Panc1 (cell line): ENCODE measurements around the gene SMIM38. TPM values are rescaled to one million over a fixed set of nuclear protein-coding genes. Genes with fewer than 3 reads are reported as not detected.

Experiments used
- ATAC-seq: fragments of 200-7000 bp; cut with Tn5 transposase; 2 replicates; pipeline ENCODE4 v1.9.1; 2020; ENCODE audit warnings: mild to moderate bottlenecking, moderate library complexity
- BruUV-seq: library from RNA; stranded (reverse); fragments of 400-500 nt; replicated peaks from 2 replicates; lab custom pipeline; 2021; lab: Mats Ljungman, UMichigan
- CTCF ChIA-PET: fragments of 300-600 bp; sonication (Branson Sonifier 250); formaldehyde crosslinking; loops from one replicate; lab custom pipeline; 2022; ENCODE audit warnings: antibody characterized with exemption; lab: Charles Lee
- POLR2A ChIA-PET: fragments of 300-600 bp; sonication (Branson Sonifier 250); formaldehyde crosslinking; loops from one replicate; lab custom pipeline; 2022; ENCODE audit warnings: antibody characterized with exemption; lab: Charles Lee
- DNase-seq: peaks from one replicate; pipeline ENCODE4 v3.0.0-alpha.2; 2010; ENCODE audit warnings: low read depth, low spot score
- H3K27ac ChIP-seq: 2 replicates; pipeline ENCODE4 v1.5.1; 2011; ENCODE audit warnings: mild to moderate bottlenecking, low read length, inconsistent platforms
- H3K27me3 ChIP-seq: fragments of 200-500 bp; sonication (Bioruptor generic); 2 replicates; pipeline ENCODE4 v1.6.0; 2014; ENCODE audit warnings: low read length, inconsistent platforms; ENCODE audit not compliant: control insufficient read depth, insufficient read depth
- H3K36me3 ChIP-seq: fragments of 200-500 bp; sonication (Bioruptor generic); 2 replicates; pipeline ENCODE4 v1.5.1; 2014; ENCODE audit warnings: inconsistent platforms, mild to moderate bottlenecking, low read length, moderate library complexity; ENCODE audit not compliant: control insufficient read depth, insufficient read depth
- H3K4me1 ChIP-seq: 2 replicates; pipeline ENCODE4 v1.5.1; 2011; ENCODE audit warnings: inconsistent platforms, mild to moderate bottlenecking, low read length, moderate library complexity; ENCODE audit not compliant: control insufficient read depth, insufficient read depth
- H3K4me3 ChIP-seq, 2 experiments: 2 replicates each; pipeline ENCODE4 v1.5.1; 2011 to 2012; ENCODE audit warnings: low read depth in 2 of 2, low read length in 2 of 2, mild to moderate bottlenecking in 2 of 2, inconsistent platforms in 1 of 2, moderate library complexity in 1 of 2
- H3K9me3 ChIP-seq: fragments of 200-500 bp; sonication (Bioruptor generic); 2 replicates; pipeline ENCODE4 v1.5.1; 2014; ENCODE audit warnings: low read depth, mild to moderate bottlenecking, inconsistent platforms, low read length, moderate library complexity; ENCODE audit not compliant: control insufficient read depth, insufficient read depth
- CTCF ChIP-seq: fragments of 450-650 bp; IDR thresholded peaks from 2 replicates; pipeline ENCODE4 v1.5.1; 2017; ENCODE audit warnings: mild to moderate bottlenecking
- POLR2AphosphoS5 ChIP-seq: IDR thresholded peaks from 2 replicates; pipeline ENCODE4 v1.6.1; 2012; ENCODE audit warnings: mild to moderate bottlenecking, low read depth, low read length, moderate library complexity
- REST ChIP-seq, 2 experiments: IDR thresholded peaks; 2 replicates each; pipeline ENCODE4 v1.6.1; 2011 to 2012; ENCODE audit warnings: low read depth in 2 of 2, control low read depth in 1 of 2, low read length in 1 of 2, mild to moderate bottlenecking in 1 of 2, moderate library complexity in 1 of 2; ENCODE audit not compliant: insufficient read depth in 1 of 2
- SIN3A ChIP-seq: IDR thresholded peaks from 2 replicates; pipeline ENCODE4 v1.6.1; 2012; ENCODE audit warnings: low read depth, mild to moderate bottlenecking, low read length, moderate library complexity, borderline replicate concordance; ENCODE audit not compliant: insufficient read depth
- TCF7L2 ChIP-seq: IDR thresholded peaks from 2 replicates; pipeline ENCODE4 v1.6.1; 2011; ENCODE audit warnings: mild to moderate bottlenecking, low read depth, low read length, inconsistent platforms
- in situ Hi-C: cut with HindIII; loops from 2 replicates; pipeline ENCODE4 v1.10.0; 2016; ENCODE audit warnings: low sequenced_read_pairs, low pct_unique_long_range_greater_than_20kb
- intact Hi-C: fragments of 100-400 bp; cut with micrococcal nuclease; formaldehyde crosslinking; loops from one replicate; pipeline ENCODE4 v1.10.0; 2022; ENCODE audit not compliant: unreplicated experiment
- total RNA-seq: library from RNA; stranded (reverse); gene quantifications from one replicate; pipeline ENCODE4 v1.2.1, GENCODE V29; 2021; ENCODE audit not compliant: unreplicated experiment

SMIM38 gene
- total RNA-seq, 1 experiment from 2014 or later: 0.46 TPM

- CTCF ChIA-PET: no interaction called here
- POLR2A ChIA-PET: no interaction called here
- Histone ChIP-seq H3K4me3 (no peak overlapping the region), H3K36me3 (no peaks in the 10 kb centered on the region), H3K27ac (no peak overlapping the region), H3K27me3 (no peaks in the 10 kb centered on the region), H3K9me3 (no peaks in the 10 kb centered on the region), H3K4me1 (no peaks in the 10 kb centered on the region)
- DNase-seq (no peak), ATAC-seq (peak; percentile 54)
- in situ Hi-C loops: no loop called here
- BruUV-seq: no TSS peak
- no peak for TF ChIP-seq CTCF
- TF ChIP-seq REST (IDR thresholded peaks at IDR 0.05; ENCODE audit: insufficient read depth in 1 of 2, low read depth in 2 of 2, low read length in 1 of 2): no peak
- TF ChIP-seq SIN3A: no peak
- no peak for TF ChIP-seq TCF7L2
- no peak for TF ChIP-seq POLR2AphosphoS5
- intact Hi-C loops: no loop called here
These were observed 23.2 kb downstream of the SMIM38 start for GRCh38 chr11:69178819-69179482.

GRCh38 chr11:69180226-69180625 is 24.5 kb downstream of the SMIM38 start:
- no peaks in the 10 kb centered on the region for H3K4me1 ChIP-seq
- no peaks in the 10 kb centered on the region for H3K27me3 ChIP-seq
- ATAC-seq: no peak
- H3K27ac ChIP-seq: no peak overlapping the region
- in situ Hi-C loops: no loop called here
- TF ChIP-seq SIN3A (no peak), CTCF (no peak), POLR2AphosphoS5 (no peak), REST (IDR thresholded peaks at IDR 0.05; ENCODE audit: insufficient read depth in 1 of 2, low read depth in 2 of 2, low read length in 1 of 2) (no peak), TCF7L2 (no peak)
- BruUV-seq: no TSS peak
- no peaks in the 10 kb centered on the region for H3K9me3 ChIP-seq
- no peak for DNase-seq
- H3K4me3 ChIP-seq: no peak overlapping the region
- ChIA-PET POLR2A (no interaction called here), CTCF (no interaction called here)
- H3K36me3 ChIP-seq: no peaks in the 10 kb centered on the region
- intact Hi-C loops: no loop called here
